ENCODE measurements around the gene FBXW10.
"Not testable (repeated sequence)": the region's sequence is repeated elsewhere in the genome, so short reads cannot be mapped to it uniquely, and the experiment has no call there.

DNA sequence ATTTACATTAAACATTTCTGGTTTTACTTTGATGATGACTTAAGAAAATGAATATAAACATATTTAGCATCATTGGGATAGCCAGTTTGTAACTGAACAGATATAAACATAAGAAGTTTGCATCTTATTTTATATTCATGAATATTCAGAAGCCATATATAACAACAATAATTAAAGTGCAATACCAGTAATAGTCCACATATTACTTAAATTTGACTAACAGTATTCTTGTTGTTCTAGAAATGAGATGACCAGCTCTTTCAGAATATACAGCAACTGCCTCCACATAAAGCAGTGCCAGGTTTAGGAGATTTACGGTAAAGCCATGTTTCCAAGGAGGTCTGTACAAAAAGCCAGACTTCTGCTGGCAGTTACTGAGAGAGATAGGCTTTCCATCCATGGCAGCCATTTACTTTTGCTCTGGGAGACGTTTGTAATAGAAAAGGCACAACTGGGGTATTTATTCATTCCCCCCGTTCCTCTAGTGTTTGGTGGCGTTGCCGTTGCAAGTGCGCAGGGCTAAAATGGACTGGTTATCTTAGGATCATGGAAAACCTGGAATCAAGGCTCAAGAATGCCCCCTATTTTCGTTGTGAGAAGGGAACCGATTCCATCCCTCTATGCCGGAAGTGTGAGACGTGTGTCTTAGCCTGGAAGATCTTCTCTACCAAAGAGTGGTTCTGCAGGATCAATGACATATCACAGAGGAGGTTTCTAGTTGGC is at the start of gene FBXW10:
- not testable (repeated sequence) for TF ChIP-seq POLR2A, NFIC, STAT3 (IDR thresholded peaks at IDR 0.05; ENCODE audit: low read depth, low read length)
- TF ChIP-seq, protein P1, sequence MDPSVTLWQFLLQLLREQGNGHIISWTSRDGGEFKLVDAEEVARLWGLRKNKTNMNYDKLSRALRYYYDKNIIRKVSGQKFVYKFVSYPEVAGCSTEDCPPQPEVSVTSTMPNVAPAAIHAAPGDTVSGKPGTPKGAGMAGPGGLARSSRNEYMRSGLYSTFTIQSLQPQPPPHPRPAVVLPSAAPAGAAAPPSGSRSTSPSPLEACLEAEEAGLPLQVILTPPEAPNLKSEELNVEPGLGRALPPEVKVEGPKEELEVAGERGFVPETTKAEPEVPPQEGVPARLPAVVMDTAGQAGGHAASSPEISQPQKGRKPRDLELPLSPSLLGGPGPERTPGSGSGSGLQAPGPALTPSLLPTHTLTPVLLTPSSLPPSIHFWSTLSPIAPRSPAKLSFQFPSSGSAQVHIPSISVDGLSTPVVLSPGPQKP (IDR thresholded peaks at IDR 0.05; ENCODE audit: low read depth, low read length), result not testable (repeated sequence)

Data from GM12878 (cell line).